HG02759 (cell line): ENCODE measurements around the gene RYR3.

Experiments
- ATAC-seq: cut with Tn5 transposase; IDR thresholded peaks from one replicate; pipeline ENCODE4 v1.9.1; 2021; ENCODE audit warnings: mild to moderate bottlenecking, moderate library complexity; ENCODE audit not compliant: unreplicated experiment

The RYR3 gene

DNA sequence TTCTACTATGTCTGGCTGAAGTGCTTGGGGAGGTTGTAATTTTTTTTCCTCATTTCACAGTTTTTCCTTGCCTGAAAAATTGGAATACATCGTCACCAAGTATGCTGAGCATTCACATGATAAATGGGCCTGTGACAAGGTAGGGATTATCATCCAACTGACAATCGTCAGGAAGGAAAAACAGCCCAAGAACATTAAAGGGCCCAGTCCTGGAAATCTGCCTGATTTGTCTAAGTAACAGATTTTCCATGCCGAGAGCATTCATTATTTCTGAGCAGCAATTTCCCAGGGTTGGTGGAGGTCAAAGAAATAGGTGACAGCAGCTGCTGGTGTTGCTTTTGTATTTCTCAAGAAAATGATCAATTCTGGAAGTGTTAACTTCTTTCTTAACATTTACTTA is 431.5 kb downstream of the RYR3 start:
- ATAC-seq = no peak

DNA sequence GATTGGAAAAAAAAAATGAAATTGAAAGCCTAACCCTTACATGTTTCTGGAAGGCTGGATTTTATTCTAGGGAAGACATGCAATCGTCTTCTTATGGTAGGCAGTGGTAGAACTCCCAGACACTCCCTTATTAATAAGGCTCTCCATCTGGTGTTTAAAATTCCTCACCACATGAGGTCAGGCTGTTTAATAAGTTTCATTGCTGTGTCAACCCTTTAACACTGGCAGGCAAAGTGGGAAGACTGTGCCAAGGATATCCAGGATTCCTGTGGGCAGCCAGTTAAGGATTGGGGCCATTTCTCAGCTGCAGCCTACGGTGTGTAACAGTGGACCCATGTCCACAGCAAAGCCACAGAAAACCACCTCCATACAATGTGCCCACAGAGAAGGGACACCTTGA is 432.0 kb downstream of the RYR3 start:
- no peak for ATAC-seq

DNA sequence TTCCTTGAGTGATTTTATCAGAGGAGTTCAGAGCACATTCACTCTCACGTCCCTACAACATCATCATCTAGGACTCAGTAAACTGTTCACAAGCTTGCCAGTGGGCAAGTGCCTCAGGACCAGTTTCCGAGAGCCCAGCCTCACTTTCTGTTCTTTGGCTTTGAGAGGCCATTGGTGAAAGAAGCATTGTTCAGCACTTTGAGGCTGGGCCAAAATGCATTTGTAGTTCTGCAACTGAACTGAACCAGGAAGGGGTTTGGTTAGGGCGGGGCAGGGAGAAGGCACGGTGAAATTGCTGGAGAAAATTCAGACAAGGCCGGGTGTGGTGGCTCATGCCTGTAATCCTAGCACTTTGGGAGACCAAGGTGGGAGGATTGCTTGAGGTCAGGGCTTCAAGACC is 435.4 kb downstream of the RYR3 start:
- no peak for ATAC-seq

DNA sequence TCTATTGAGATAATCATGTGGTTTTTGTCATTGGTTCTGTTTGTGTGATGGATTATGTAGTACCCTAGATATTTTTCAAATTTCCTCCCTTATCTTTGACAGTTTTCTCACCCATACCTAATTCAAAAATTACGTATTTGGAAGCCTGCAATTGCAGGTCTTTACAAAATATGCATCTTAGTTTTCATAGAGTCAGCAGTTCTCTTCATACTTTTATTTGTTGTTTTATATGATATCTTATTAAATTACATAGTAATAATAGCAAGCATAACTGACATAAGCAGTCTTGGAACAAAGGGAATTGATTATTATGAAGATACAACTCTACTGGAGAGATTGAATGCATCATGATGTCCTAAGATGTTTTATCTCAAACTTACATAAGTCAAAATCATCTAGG is 442.2 kb downstream of the RYR3 start:
- ATAC-seq = no peak

DNA sequence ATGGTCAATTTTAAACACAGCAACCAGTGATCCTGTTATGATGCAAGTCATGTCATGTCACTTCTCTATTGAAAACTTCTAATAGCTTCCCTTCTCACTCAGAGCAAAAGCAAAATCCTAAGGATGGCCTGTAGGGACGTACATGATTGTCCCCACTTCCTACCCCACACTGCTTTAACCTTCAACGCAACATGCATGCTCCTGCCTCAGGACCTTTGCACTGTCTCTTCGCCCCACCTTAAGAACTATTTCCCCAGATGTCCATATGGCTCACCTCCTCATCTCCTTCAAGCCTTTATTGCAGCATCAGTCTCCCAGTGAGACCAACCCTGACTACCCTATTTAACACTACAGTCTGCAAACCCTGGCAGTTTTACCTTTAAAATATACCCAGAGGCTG is 443.5 kb downstream of the RYR3 start:
- ATAC-seq = no peak

DNA sequence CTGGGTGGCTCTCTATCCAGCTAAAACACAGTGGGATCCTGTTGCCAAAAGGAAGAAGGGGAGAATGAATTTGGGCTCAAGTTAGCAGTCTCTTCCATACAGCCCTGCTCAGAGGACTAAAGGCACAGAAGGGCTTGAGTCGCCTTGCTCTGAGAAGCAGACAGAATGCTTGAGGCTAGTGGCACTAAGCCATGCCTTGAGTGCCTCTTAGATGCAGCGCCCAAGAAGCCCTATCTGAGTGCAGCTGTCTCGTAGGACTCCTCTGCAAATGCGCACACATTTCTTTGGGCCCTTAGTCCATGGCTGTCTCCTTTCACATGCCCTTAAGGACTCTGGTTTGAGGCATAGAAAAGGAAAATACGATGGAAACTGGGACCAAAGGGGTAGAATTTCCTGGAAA is 446.2 kb downstream of the RYR3 start:
- no peak for ATAC-seq

DNA sequence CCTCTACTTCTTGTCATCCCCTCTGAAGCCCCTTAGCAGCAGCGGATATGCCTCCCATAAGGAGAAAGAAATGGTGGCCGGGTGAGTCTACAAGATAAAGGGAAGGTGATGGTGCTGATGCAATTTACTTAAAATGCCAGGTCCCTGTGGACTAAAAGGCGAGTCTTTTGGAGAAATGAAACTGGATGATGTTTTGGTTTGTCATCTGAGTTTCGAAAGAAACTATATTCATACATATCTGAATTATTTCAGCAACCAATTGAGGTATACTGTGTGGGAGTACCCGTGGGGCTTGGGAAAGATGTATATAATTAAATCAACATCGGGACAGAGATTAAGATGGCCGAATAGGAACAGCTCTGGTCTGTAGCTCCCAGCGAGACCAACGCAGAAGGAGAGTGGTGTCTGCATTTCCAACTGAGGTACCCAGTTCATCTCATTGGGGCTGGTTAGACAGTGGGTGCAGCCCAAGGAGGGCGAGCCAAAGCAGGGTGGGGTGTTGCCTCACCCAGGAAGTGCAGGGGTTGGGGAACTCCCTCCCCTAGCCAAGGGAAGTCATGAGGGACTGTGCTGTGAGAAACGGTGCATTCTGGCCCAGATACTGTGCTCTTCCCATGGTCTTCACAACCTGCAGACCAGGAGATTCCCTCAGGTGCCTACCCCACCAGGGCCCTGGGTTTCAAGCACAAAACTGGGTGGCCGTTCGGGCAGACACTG is 446.9 kb downstream of the RYR3 start:
- no peak for ATAC-seq

DNA sequence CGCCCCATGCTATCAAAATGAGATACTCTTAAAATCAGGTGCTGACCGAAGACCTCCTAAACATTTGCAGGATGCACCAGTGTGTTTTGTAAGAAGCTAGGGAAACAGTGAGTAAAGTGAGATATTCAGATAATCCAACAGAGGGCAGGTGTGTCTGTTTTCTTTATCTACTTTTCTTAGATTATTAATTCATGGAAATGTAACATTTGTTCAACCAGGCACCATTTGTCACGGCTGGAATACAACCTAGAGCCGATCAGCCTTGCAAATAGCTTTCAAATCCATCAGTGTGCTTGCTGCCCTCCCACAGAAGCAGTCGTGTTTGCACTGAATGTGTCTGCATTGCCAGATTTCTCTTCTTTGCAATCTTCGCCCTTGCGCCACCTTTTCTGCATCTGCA is 455.6 kb downstream of the RYR3 start:
- no peak for ATAC-seq

DNA sequence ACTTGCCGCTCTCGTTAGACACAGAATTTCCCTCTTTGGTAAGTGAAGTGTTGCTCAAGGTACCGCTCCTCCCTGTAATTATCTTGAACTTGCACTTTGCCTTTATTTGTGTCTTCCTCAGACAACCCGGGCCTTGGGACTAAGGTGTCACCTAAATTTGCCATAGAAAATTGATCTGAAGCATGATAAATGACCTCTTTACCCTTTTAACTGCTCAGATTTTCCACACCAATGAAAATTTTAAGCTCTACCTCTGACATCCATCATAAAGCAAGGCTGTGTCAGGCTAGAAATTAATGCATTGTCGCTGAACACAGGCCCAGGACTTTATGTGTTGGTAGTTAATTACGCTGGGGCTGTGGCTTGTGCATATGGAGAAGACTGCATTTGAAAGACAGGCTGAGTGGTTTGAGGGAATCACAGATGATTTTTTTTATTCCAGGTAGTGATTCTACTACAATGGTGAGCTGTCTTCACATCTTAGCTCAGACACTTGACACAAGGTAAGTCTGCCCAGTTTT is 458.0 kb downstream of the RYR3 start:
- no peak for ATAC-seq

DNA sequence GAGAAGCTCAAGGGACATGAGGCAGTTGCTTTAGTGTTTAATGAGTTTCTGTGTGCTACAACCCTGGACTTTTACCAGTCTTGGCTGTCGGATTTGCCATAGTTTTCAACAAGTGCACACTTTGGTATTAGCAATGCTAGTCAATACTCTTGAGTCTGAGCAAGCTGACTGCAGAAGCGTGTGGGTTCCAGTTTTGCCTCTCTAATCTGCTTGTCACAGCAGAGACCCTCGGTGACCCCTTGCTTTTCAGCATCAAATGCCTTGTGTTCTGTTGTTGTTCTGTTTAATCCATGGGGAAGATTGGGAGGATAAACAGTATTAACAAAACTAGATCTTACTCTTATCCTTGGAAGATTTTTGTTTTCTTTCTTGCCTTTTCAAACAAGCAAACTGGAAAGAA is 463.2 kb downstream of the RYR3 start:
- no peak for ATAC-seq

DNA sequence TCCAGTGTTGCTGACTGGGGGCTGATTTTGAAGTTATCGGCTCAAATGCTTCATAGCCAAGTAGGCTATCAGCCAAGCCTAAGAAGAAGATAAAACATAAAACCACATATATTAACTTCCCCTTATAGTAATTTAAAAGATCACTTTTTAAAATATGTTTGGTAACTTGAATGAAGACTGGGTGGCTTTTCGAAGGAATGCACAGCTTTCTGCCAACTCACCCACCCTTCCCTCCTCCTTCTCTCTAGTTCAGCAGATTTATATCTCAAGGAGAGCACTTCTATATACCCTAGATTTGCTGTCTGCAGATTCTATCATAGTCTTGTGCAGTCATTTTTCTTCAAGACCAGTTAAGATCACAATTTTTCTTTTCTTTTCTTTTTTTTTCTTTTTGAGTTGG is 468.1 kb downstream of the RYR3 start:
- ATAC-seq = no peak

DNA sequence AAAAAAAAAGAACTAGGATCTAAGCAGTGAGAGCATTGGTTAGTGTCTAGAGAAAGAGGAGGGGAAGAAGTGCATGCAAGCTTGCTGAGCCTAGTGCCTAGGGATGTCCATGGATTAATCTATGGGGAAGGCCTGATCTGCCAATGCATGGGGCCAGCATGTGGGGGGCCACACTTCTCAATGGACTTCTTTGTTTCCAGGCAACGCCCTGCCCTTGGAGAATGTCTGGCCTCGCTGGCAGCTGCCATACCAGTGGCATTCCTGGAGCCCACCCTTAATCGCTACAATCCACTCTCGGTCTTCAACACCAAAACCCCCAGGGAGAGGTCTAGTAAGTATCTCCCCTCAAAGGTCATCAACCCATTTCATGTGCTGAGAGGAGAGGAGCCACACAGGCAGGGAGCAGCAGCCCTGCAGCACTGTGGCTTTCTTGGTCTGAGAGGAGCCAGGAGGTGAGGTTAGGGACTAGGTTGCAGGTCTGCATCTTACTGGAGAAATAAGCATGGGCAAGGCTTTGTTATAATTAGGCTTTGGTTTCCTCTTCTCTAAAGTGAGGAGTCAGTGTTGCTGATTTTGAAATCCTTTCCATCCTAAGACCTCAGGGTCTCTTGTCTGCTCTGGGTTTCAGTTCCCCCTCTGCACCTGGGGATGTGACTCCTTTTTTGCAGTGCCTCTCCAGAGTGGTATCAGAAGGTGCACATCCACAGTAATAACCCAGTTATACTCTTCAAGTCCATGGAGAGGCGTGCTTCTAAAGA is 469.4 kb downstream of the RYR3 start:
- ATAC-seq = no peak

DNA sequence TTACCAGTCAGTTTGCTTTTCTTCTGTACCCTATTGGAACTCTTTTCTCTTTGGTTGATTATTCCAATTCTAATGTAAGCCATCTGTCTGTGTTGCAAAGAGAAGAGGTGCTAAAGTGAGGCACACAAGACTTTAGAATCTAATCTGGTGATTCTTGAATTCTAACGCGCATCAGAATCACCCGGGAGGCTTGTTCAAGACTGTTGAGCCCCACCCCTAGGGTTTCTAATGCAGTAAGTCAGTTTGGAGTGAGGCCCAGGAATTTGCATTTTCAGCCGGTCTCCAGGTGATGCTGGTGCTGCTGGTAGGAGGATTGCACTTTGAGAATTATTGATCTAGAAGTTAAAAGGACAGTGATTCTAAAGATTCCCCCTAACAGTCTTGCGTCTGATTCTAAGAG is 472.2 kb downstream of the RYR3 start:
- ATAC-seq = no peak

DNA sequence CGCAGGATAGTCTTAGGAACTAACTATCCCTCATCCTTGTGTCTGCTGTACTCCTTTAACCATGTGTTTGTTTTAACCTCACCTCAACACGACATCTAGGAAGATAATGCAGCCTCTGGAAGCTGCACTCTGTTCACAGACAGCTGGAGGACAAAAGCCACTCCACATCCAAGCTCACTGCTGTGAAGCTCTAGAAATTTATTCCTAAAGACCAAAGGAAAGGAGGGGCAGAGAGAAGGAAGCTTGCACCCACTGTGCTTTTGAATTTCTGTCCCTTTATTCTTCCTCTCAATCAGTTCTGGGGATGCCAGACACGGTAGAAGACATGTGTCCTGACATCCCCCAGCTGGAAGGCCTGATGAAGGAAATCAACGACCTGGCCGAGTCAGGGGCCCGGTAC is 474.6 kb downstream of the RYR3 start:
- no peak for ATAC-seq

DNA sequence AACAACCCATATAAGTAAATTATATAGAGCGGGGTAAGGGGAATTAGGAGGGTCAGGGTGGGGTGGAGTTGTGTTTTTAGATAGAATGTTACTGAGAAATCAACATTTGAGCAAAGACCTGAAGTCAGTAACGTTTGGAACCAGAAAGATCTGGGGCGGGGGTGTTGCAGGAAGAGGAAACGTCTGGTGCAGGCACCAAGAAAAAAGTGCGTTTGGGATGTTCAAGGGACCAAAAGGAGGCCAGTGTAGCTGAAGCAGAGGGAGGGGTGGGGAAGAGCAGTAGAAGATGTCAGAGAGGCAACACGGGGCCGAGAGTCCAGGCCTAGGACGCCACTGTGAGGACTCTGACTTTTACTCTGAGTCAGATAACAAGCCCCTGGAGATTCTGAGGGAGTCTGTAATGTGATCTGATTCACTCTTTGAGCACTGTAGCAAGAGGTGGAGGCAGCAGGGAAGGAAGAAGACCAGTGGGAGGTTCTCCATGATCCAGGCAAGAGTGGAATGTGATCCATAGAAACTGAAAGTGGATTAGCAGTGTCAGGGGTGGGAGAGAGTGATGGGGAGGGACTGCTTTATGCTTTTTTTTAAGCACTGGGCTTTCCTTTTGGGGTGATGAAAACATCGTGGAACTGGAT is 478.3 kb downstream of the RYR3 start:
- no peak for ATAC-seq

DNA sequence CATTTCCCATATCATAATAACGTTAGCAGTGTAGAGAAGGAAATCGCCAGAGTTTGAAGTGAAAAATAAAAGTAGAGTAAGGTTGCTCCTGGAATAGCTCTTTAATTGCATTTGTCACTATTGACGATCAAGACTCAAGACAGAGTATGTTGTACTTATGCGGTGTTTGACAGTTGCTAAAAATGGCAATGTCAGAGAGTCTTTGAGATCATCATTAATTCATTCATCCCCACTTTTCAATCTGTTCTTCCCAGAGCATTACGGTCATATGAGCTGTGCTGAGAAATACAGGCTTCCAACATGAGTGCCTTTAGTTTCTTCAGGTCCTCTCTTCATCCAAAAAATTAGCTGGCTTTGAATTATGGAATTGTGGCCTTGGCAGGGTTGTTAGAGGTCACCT is 483.7 kb downstream of the RYR3 start:
- ATAC-seq = no peak

DNA sequence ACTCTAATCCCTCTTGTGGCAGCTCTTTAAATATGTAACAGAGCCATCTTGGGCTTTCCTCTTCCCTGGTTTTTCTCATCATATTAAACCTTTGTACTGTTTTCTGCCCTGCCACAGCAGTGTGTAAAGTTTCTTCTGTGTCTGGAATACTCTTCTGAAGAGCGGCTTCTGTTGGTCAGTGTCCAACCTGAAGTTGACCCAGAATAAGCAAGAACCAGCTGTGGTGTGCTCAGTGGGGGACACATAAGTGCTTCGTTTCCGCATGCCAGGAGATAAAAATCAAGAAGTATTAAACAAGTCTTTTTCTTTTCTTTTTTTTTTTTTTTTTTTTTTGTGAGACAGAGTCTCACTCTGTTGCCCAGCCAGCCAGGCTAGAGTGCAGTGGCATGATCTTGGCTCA is 484.3 kb downstream of the RYR3 start:
- ATAC-seq = no peak

DNA sequence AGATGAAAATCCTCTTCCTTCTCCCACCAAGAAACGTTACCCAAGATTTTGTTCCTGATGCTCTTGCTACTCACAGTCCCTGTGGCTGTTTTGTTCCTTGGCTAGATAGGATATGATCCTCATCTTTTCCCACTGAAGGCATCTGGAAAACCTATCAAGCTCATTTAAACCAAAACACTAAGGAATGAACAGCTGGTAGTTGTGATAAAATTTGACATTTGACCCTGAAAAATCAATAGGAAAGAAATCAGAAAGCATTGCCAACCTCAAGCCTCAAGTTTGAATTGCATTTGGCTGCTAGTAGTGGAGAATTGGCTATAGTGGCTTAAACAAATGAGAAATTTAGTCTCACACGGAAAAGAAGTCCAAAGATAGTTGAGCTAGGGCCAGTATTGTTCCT is 486.9 kb downstream of the RYR3 start:
- ATAC-seq = no peak

DNA sequence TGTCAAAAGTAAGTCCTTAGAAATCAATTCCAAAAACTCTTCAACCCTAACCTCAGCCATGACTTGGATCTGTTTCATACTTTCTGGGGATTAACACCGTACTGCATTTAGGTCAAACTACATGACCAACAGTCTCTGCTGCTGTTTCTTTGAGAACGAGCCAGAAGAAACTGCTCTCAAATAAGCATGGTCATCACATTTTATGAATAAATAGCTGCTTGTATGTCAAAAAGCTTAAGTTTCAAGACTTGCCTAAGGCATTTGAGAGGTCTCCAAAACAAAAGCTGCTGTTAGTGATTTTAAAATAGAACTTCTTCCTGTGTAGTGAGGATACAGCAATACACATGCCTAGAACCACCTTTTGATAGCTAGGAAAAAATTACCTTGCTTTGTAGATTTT is 491.2 kb downstream of the RYR3 start:
- ATAC-seq = no peak

DNA sequence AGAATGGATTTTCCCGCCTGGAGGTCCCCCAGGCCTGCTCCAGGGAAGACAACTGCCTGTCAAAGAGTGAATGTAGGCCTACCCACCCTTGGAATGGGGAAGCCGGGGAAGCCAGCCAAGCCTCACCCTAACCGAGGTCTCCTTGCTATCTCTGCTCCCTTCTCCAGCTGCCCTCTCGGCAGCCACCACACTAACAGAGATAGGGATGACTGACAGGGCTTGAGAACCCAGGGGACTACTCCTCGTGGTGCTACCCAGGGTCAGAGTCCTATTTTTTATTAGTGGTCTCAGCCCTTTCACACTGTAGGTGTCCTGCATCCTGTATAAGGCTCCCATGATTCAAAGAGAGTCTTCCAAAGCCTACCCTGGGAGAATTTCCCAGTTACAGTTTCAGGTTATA is 496.9 kb downstream of the RYR3 start:
- no peak for ATAC-seq

DNA sequence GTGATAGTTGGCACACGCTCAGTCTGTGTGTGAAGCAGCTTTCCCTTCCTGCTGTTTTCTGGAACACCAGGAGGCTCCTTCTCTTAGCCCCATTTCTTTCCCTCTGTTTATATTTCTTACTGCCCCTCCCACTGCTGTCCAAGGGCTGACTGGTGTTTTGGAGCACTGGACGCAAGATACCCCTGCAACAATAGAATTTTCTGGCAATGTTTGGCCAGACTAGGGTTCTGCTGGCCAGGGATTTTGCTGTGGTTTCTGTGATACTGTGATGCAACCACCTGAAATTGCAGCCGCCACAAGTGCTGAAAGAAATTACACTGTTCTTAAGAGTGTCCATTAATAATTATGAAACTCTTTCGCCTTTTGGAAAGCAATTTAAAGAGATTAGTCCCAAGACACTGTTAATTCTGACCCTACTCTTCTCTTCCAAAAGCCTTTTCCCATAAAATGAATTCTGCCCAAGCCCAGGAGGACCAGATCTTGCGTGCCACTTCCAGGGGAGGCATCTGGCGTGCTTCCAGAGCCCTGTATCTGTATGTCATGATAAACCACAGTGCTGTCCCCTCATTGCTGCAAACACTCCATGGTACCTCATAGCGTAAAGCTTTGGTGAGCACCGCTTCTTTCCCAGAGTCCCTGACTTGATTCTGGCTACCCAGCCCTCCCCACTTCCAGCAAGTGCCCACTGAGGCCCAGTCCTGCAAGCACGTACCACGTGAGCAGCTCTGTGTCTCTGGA is 498.1 kb downstream of the RYR3 start:
- no peak for ATAC-seq
